Lung (tissue), 12 donors: ENCODE data around the gene CPAMD8. TPM values are rescaled to one million over a fixed set of nuclear protein-coding genes. Genes with fewer than 3 reads are reported as not detected.
"Not testable (repeated sequence)": the region's sequence is repeated elsewhere in the genome, so short reads cannot be mapped to it uniquely, and the experiment has no call there.

Source experiments
- ATAC-seq: fragments of 200-7000 bp; cut with Tn5 transposase; one replicate; pipeline ENCODE4 v1.9.1; 2020; ENCODE audit warnings: moderate number of reproducible peaks; ENCODE audit not compliant: insufficient read depth, low FRiP score
- DNase-seq, 3 donors: peaks; one replicate each; pipeline ENCODE4 v3.0.0-alpha.2; 2013 to 2017
- H3K27ac ChIP-seq, 2 donors: one replicate each; pipeline ENCODE4 v1.5.1; 2013; ENCODE audit warnings: mild to moderate bottlenecking in 2 of 2, moderate library complexity in 2 of 2, control low read depth in 1 of 2, inconsistent platforms in 1 of 2, low read depth in 1 of 2, low read length in 1 of 2
- H3K27me3 ChIP-seq, 3 donors: one replicate each; pipeline ENCODE4 v1.5.1; 2013; ENCODE audit warnings: low read length in 2 of 3; ENCODE audit not compliant: control insufficient read depth in 3 of 3, insufficient read depth in 3 of 3
- H3K36me3 ChIP-seq, 4 donors: one replicate each; pipeline ENCODE4 v1.5.1; 2013; ENCODE audit warnings: low read length in 4 of 4, mild to moderate bottlenecking in 1 of 4, moderate library complexity in 1 of 4; ENCODE audit not compliant: control insufficient read depth in 4 of 4, insufficient read depth in 4 of 4
- H3K4me1 ChIP-seq, 5 donors: one replicate each; pipeline ENCODE4 v1.5.1; 2013; ENCODE audit warnings: low read length in 5 of 5, mild to moderate bottlenecking in 2 of 5, moderate library complexity in 1 of 5; ENCODE audit not compliant: control insufficient read depth in 5 of 5, insufficient read depth in 5 of 5
- H3K4me3 ChIP-seq: one replicate; pipeline ENCODE4 v1.5.1; 2013; ENCODE audit warnings: mild to moderate bottlenecking, control low read depth, moderate library complexity
- H3K9ac ChIP-seq, 2 donors: one replicate each; pipeline ENCODE4 v1.5.1; 2013; ENCODE audit warnings: low read length in 2 of 2, control low read depth in 1 of 2; ENCODE audit not compliant: insufficient read depth in 1 of 2
- H3K9me3 ChIP-seq, 4 donors: one replicate each; pipeline ENCODE4 v1.5.1; 2013; ENCODE audit warnings: low read length in 3 of 4, mild to moderate bottlenecking in 1 of 4, moderate library complexity in 1 of 4; ENCODE audit not compliant: control insufficient read depth in 4 of 4, insufficient read depth in 3 of 4
- CTCF ChIP-seq: IDR thresholded peaks from 2 replicates; pipeline ENCODE4 v1.5.1; 2012; ENCODE audit warnings: mild to moderate bottlenecking; ENCODE audit errors: control extremely low read depth, extremely low read depth
- WGBS, 2 donors: extraction: QIAGEN DNeasy Blood & Tissue Kit; methylation state at CpG; one replicate each; pipeline ENCODE4 v1.1.7; 2013; 5-methylcytosine and 5-hydroxymethylcytosine counted together
- polyA plus RNA-seq, 2 donors: library from polyadenylated mRNA; stranded (reverse); fragments of 200-250 nt; gene quantifications; one replicate each; pipeline ENCODE4 v1.2.1, GENCODE V29; 2013
- total RNA-seq, 2 donors: library from RNA; depleted of rRNA in 1 of 2; stranded (reverse); fragments of >200 nt in 1 of 2; gene quantifications; one replicate each; pipeline ENCODE4 v1.2.1, GENCODE V29; 2014 to 2021
- donor health status: control.
- donor health status: control.
- donor health status: Bipolar disorder and iron deficiency.
- donor health status: healthy.
- donor health status: DM: yes; HTN: yes; CAD: no.

Gene CPAMD8
- total and polyA plus RNA-seq, 4 donors, result 9.6 to 143 (median 31.4) TPM

GRCh38 chr19:17001603-17002183 lies 24.9 kb downstream of the CPAMD8 start:
- Histone ChIP-seq H3K9me3 (peaks cover 0 to 7% (median 0%) of the 10 kb centered on the region in 4 donors), H3K27ac (no peak overlapping the region), H3K4me1 (peaks cover 0 to 5% (median 0%) of the 10 kb centered on the region in 5 donors), H3K4me3 (no peak overlapping the region), H3K9ac (no peak overlapping the region), H3K36me3 (peaks cover 0 to 16% (median 4%) of the 10 kb centered on the region in 4 donors), H3K27me3 (no peaks in the 10 kb centered on the region)
- DNase-seq, result no peak
- no peak for TF ChIP-seq CTCF
- ATAC-seq, result no peak
- 36 to 59% methylated on average over 6 to 7 of the region's 7 CpGs for WGBS, 2 donors

- Histone ChIP-seq H3K27ac (no peak overlapping the region), H3K4me1 (peaks cover 0 to 5% (median 0%) of the 10 kb centered on the region in 5 donors), H3K36me3 (peaks cover 0 to 30% (median 12%) of the 10 kb centered on the region in 4 donors), H3K27me3 (no peaks in the 10 kb centered on the region), H3K4me3 (no peak overlapping the region), H3K9ac (no peak overlapping the region), H3K9me3 (peaks cover 0 to 7% (median 2%) of the 10 kb centered on the region in 4 donors)
- 95 to 99% methylated on average over 3 of the region's 3 CpGs for WGBS, 2 donors
- TF ChIP-seq CTCF, result no peak
- no peak for ATAC-seq
- no peak for DNase-seq
Observed at GRCh38 chr19:16998635-16999194, 27.9 kb downstream of the CPAMD8 start.

GRCh38 chr19:16996838-16997490 lies 29.6 kb downstream of the CPAMD8 start:
- 88 to 98% methylated on average over 17 to 19 of the region's 23 CpGs for WGBS, 2 donors
- H3K36me3 ChIP-seq, result peaks cover 0 to 42% (median 20%) of the 10 kb centered on the region in 4 donors
- H3K27me3 ChIP-seq, H3K27ac ChIP-seq, ATAC-seq, DNase-seq, H3K4me1 ChIP-seq, H3K9me3 ChIP-seq, H3K4me3 ChIP-seq, H3K9ac ChIP-seq: not testable (repeated sequence)

GRCh38 chr19:16988661-16989060 lies 37.9 kb downstream of the CPAMD8 start:
- DNase-seq (no peak), ATAC-seq (no peak)
- Histone ChIP-seq H3K4me3 (no peak overlapping the region), H3K9me3 (peaks cover 0 to 2% (median 0%) of the 10 kb centered on the region in 4 donors), H3K27ac (no peak overlapping the region), H3K36me3 (peaks cover 0 to 27% (median 16%) of the 10 kb centered on the region in 4 donors), H3K4me1 (peaks cover 0 to 3% (median 0%) of the 10 kb centered on the region in 5 donors), H3K27me3 (no peaks in the 10 kb centered on the region), H3K9ac (no peak overlapping the region)
- TF ChIP-seq CTCF, result no peak
- 82 to 93% methylated on average over 4 of the region's 4 CpGs for WGBS, 2 donors
